OCI-LY1 (cell line): Measurements from ENCODE around the gene CDH4.

Experiments used
- H2AFZ ChIP-seq: fragments of 200-600 bp; sonication (generic), shearing (Covaris generic); 2 replicates; pipeline ENCODE4 v1.6.0; 2014; ENCODE audit warnings: antibody characterized with exemption, mild to moderate bottlenecking, low read length
- H3F3A ChIP-seq: fragments of 200-600 bp; sonication (generic), shearing (Covaris generic); 2 replicates; pipeline ENCODE4 v1.6.0; 2014; ENCODE audit warnings: mild to moderate bottlenecking, antibody characterized with exemption, low read length, moderate library complexity; ENCODE audit not compliant: insufficient read depth
- H3K27ac ChIP-seq: fragments of 200-600 bp; sonication (generic); 2 replicates; pipeline ENCODE4 v1.5.1; 2014; ENCODE audit warnings: low read length, mixed run types, mild to moderate bottlenecking, low read depth; ENCODE audit not compliant: poor library complexity, severe bottlenecking
- H3K27me3 ChIP-seq: fragments of 200-600 bp; sonication (generic); 2 replicates; pipeline ENCODE4 v1.6.0; 2014; ENCODE audit warnings: antibody characterized with exemption, mild to moderate bottlenecking, low read length, moderate library complexity; ENCODE audit not compliant: insufficient read depth
- H3K36me3 ChIP-seq: fragments of 200-600 bp; sonication (generic); 2 replicates; pipeline ENCODE4 v1.6.1; 2014; ENCODE audit warnings: mild to moderate bottlenecking, antibody characterized with exemption, low read length, moderate library complexity, mixed read lengths; ENCODE audit not compliant: insufficient read depth
- H3K4me1 ChIP-seq: fragments of 200-600 bp; sonication (generic); 2 replicates; pipeline ENCODE4 v1.5.1; 2014; ENCODE audit warnings: mild to moderate bottlenecking, low read length, moderate library complexity; ENCODE audit not compliant: insufficient read depth, severe bottlenecking
- H3K4me2 ChIP-seq: fragments of 200-600 bp; sonication (generic), shearing (Covaris generic); 2 replicates; pipeline ENCODE4 v1.6.1; 2014; ENCODE audit warnings: low read length
- H3K4me3 ChIP-seq: fragments of 200-600 bp; sonication (generic); 2 replicates; pipeline ENCODE4 v1.5.1; 2014; ENCODE audit warnings: low read length, low read depth, mild to moderate bottlenecking, mixed read lengths; ENCODE audit not compliant: poor library complexity, severe bottlenecking
- H3K79me2 ChIP-seq: fragments of 200-600 bp; shearing (Covaris generic); 2 replicates; pipeline ENCODE4 v1.6.1; 2016; ENCODE audit warnings: mixed run types, low read length, mixed read lengths; ENCODE audit not compliant: insufficient read depth
- H3K9ac ChIP-seq: fragments of 200-600 bp; sonication (generic), shearing (Covaris generic); 2 replicates; pipeline ENCODE4 v1.6.1; 2014; ENCODE audit warnings: mild to moderate bottlenecking, low read length, mixed read lengths
- H3K9me2 ChIP-seq: fragments of 200-600 bp; sonication (generic), shearing (Covaris generic); 2 replicates; pipeline ENCODE4 v1.6.1; 2014; ENCODE audit warnings: low read depth, mild to moderate bottlenecking, low read length, mixed read lengths
- H3K9me3 ChIP-seq: fragments of 200-600 bp; shearing (Covaris generic); 2 replicates; pipeline ENCODE4 v1.6.1; 2014; ENCODE audit warnings: low read length, mixed read lengths
- H4K20me1 ChIP-seq: fragments of 200-600 bp; sonication (generic), shearing (Covaris generic); 2 replicates; pipeline ENCODE4 v1.6.0; 2016; ENCODE audit warnings: mild to moderate bottlenecking, low read length; ENCODE audit not compliant: insufficient read depth
- EZH2 ChIP-seq: fragments of 200-600 bp; sonication (generic), shearing (Covaris generic); IDR thresholded peaks from 2 replicates; pipeline ENCODE4 v1.8.0; 2017; ENCODE audit warnings: borderline replicate concordance, mixed run types, mild to moderate bottlenecking, antibody characterized with exemption, low read length, moderate library complexity, mixed read lengths
- TF ChIP-seq, protein P1 (sequence below): fragments of 200-600 bp; sonication (generic), shearing (Covaris generic); IDR thresholded peaks from 2 replicates; pipeline ENCODE4 v1.5.1; 2017; ENCODE audit warnings: mild to moderate bottlenecking, antibody characterized with exemption, low read length, moderate library complexity, mixed read lengths

The CDH4 gene

DNA sequence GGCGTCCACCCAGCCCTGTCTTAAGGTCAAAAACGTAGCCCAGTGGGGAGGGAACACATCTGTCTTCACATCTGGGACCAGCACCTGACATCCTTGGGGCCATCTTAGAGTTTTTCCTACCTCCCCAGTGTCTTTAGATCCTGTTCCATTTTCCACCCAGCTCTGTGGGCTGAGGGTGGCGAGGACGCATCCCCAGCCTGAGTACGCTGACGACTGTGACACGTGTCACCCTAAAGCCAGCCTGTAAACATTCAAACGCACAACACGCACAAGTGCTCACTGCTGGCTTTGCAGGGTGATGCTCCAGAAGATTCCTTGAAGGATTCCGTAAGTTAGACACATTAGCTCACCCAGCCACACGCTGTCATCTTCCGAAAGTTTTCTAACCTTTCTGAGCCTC, 597.8 kb downstream of the CDH4 start:
- Histone ChIP-seq H3K4me2 (no peak overlapping the region), H3K27ac (no peak overlapping the region), H3K79me2 (no peaks in the 10 kb centered on the region), H4K20me1 (no peaks in the 10 kb centered on the region), H3F3A (no peaks in the 10 kb centered on the region), H3K4me3 (no peak overlapping the region), H3K9me3 (no peaks in the 10 kb centered on the region), H2AFZ (no peak overlapping the region), H3K4me1 (no peaks in the 10 kb centered on the region), H3K9me2 (no peaks in the 10 kb centered on the region), H3K27me3 (peaks cover 5% of the 10 kb centered on the region; the same call in 1 of the 2 replicates), H3K36me3 (no peaks in the 10 kb centered on the region), H3K9ac (no peak overlapping the region)
- TF ChIP-seq, protein P1, sequence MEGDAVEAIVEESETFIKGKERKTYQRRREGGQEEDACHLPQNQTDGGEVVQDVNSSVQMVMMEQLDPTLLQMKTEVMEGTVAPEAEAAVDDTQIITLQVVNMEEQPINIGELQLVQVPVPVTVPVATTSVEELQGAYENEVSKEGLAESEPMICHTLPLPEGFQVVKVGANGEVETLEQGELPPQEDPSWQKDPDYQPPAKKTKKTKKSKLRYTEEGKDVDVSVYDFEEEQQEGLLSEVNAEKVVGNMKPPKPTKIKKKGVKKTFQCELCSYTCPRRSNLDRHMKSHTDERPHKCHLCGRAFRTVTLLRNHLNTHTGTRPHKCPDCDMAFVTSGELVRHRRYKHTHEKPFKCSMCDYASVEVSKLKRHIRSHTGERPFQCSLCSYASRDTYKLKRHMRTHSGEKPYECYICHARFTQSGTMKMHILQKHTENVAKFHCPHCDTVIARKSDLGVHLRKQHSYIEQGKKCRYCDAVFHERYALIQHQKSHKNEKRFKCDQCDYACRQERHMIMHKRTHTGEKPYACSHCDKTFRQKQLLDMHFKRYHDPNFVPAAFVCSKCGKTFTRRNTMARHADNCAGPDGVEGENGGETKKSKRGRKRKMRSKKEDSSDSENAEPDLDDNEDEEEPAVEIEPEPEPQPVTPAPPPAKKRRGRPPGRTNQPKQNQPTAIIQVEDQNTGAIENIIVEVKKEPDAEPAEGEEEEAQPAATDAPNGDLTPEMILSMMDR, result no peak
- no peak for TF ChIP-seq EZH2

DNA sequence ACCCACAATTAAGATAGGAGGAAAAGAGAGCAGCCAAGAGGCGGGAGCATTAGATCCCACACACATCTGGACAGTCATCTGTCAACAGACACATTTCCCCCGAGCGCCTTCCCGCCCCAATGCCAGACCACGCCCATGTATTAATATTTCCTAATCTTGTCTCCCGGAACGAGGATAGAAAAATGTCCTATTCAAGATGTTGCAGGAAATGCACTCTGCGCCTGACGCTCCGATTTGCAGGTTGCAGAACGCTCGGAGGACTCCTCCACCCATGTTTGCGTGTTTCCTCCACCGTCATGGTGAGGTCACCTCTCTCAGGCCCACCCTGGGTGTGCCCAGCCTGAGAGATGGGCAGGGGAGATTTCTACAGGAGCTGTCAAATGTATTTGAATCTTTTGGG, 598.4 kb downstream of the CDH4 start:
- Histone ChIP-seq H3K9ac (no peak overlapping the region), H3K27ac (no peak overlapping the region), H3K9me3 (no peaks in the 10 kb centered on the region), H4K20me1 (no peaks in the 10 kb centered on the region), H3F3A (no peaks in the 10 kb centered on the region), H3K36me3 (no peaks in the 10 kb centered on the region), H3K79me2 (no peaks in the 10 kb centered on the region), H3K4me2 (no peak overlapping the region), H3K27me3 (peaks cover 5% of the 10 kb centered on the region; the same call in 1 of the 2 replicates), H3K9me2 (no peaks in the 10 kb centered on the region), H3K4me3 (no peak overlapping the region), H2AFZ (no peak overlapping the region), H3K4me1 (no peaks in the 10 kb centered on the region)
- TF ChIP-seq, protein P1, result no peak
- no peak for TF ChIP-seq EZH2

DNA sequence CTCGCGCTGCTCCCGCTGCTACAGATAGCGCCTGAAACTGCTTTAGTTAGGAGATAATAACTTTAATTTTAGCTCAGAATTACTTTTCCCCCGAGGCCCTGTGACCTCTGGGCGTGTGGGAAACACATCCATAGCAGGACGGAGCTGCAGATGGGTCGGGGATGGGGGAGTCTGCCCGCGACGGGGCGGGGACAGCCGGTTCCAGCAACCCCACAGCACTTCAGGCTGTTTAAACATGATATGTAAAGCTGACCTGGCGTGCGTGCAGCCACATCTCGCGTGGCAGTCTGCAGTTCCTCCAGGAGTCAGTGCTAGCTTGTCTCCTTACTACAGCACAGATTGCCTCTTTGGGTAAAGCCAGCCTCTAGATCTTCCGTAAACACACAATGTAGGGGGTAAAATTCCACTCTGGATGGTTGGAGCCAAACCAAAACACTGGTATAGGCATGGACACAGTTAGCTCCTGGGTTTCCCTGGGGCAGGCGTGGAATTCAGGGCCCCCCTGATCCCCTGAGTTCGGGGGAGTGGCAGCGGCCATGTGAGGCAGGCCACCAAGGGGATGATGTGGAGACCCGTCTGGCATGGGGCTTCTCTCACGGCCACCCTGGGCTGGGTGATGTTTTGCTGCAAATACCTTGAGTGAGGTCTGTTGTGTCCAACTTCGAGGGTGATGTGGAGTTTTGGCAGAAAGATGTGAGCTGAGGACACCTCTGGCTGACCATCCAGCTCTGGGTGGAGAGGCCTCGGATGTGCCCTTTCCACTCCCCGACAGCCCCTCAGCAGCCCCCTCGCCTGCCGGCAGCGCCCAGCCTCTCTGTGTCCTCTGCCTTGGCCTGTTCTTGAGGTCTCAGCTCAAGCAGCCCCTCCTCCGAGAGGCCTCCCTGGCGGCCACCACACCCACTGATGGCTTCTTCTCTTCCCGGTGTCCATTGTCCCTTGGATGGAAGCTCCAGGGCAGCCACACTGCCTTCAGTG, 599.2 kb downstream of the CDH4 start:
- H3K9ac ChIP-seq, result no peak overlapping the region
- no peaks in the 10 kb centered on the region for H3F3A ChIP-seq
- H3K9me3 ChIP-seq, result no peaks in the 10 kb centered on the region
- H3K27me3 ChIP-seq, result peaks cover 8% of the 10 kb centered on the region; the same call in 1 of the 2 replicates
- no peaks in the 10 kb centered on the region for H3K4me1 ChIP-seq
- no peaks in the 10 kb centered on the region for H3K36me3 ChIP-seq
- H3K9me2 ChIP-seq, result no peaks in the 10 kb centered on the region
- no peaks in the 10 kb centered on the region for H4K20me1 ChIP-seq
- no peak overlapping the region for H3K4me2 ChIP-seq
- no peak overlapping the region for H3K27ac ChIP-seq
- no peak overlapping the region for H2AFZ ChIP-seq
- no peak overlapping the region for H3K4me3 ChIP-seq
- TF ChIP-seq, protein P1, result no peak
- no peak for TF ChIP-seq EZH2
- H3K79me2 ChIP-seq, result no peaks in the 10 kb centered on the region
